ENCODE data around the gene CACNA1G.

GRCh38 chr17:50675190-50675589 is 114.7 kb downstream of the CACNA1G start:
- no peak for TF ChIP-seq CTCF (IDR thresholded peaks at IDR 0.05)
- TF ChIP-seq POLR2AphosphoS5 (IDR thresholded peaks at IDR 0.05), result no peak
